Kidney epithelial cell (primary cell): Measurements from ENCODE around the gene RELT. TPM values are rescaled to one million over a fixed set of nuclear protein-coding genes. Genes with fewer than 3 reads are reported as not detected.

ENCODE experiments used
- DNase-seq: peaks from one replicate; pipeline ENCODE4 v3.0.0-alpha.2; 2010; ENCODE audit warnings: low read depth
- H3K27me3 ChIP-seq: 2 replicates; pipeline ENCODE4 v1.6.0; 2011; ENCODE audit warnings: low read length; ENCODE audit not compliant: control insufficient read depth, insufficient read depth
- H3K36me3 ChIP-seq: 2 replicates; pipeline ENCODE4 v1.5.1; 2011; ENCODE audit warnings: low read length; ENCODE audit not compliant: control insufficient read depth, insufficient read depth
- H3K4me3 ChIP-seq: 2 replicates; pipeline ENCODE4 v1.5.1; 2011; ENCODE audit warnings: low read depth, mild to moderate bottlenecking, control low read depth, low read length
- total RNA-seq: library from RNA; depleted of rRNA; stranded (reverse); fragments of >200 nt; gene quantifications from 2 replicates; pipeline ENCODE4 v1.2.3, GENCODE V29; 2015
- TF ChIP-seq, protein P1 (sequence below): IDR thresholded peaks from 2 replicates; pipeline ENCODE4 v1.5.1; 2011; ENCODE audit warnings: mild to moderate bottlenecking, moderate library complexity, low read length, control low read depth, inconsistent platforms; ENCODE audit not compliant: insufficient read depth, poor library complexity, severe bottlenecking

The RELT gene
- total RNA-seq, 1 donor from 2014 or later: 8.0 TPM

DNA sequence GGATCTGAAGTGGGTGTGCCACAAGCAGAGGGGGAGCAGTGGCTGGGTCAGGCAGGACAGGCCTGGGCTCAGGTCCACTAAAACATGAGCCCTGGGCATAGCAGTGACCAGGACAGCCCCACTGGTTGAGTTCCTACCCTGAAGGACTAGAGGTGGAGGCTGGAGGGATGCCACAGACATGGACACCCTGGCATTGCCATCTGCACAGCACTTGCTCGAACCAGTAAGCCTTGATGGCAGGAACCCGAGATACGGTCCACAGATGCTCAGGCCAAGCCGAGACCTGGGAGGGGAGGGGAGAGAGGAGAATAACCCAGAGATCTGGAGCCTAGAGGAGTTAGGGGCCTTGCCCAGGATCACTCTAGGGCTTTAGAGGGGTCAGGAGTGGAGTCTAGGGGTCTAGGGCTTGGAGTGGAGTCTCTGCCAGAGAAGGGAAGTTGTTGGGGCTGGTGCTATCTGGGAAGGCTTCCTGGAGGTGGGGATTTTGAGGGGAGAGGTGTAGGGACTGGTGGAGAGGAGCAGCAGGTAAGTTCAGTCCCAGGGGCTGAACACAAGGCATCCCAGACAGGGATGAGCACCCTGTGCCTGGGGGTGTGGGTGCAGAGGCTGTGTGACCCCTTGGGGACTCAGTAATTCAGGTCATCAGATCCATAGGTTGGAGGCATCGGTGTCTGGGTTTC lies 30.6 kb upstream of the RELT start:
- no peak for DNase-seq
- H3K4me3 ChIP-seq: no peak overlapping the region
- TF ChIP-seq, protein P1, sequence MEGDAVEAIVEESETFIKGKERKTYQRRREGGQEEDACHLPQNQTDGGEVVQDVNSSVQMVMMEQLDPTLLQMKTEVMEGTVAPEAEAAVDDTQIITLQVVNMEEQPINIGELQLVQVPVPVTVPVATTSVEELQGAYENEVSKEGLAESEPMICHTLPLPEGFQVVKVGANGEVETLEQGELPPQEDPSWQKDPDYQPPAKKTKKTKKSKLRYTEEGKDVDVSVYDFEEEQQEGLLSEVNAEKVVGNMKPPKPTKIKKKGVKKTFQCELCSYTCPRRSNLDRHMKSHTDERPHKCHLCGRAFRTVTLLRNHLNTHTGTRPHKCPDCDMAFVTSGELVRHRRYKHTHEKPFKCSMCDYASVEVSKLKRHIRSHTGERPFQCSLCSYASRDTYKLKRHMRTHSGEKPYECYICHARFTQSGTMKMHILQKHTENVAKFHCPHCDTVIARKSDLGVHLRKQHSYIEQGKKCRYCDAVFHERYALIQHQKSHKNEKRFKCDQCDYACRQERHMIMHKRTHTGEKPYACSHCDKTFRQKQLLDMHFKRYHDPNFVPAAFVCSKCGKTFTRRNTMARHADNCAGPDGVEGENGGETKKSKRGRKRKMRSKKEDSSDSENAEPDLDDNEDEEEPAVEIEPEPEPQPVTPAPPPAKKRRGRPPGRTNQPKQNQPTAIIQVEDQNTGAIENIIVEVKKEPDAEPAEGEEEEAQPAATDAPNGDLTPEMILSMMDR: no peak
- H3K27me3 ChIP-seq: no peaks in the 10 kb centered on the region
- H3K36me3 ChIP-seq: no peaks in the 10 kb centered on the region

DNA sequence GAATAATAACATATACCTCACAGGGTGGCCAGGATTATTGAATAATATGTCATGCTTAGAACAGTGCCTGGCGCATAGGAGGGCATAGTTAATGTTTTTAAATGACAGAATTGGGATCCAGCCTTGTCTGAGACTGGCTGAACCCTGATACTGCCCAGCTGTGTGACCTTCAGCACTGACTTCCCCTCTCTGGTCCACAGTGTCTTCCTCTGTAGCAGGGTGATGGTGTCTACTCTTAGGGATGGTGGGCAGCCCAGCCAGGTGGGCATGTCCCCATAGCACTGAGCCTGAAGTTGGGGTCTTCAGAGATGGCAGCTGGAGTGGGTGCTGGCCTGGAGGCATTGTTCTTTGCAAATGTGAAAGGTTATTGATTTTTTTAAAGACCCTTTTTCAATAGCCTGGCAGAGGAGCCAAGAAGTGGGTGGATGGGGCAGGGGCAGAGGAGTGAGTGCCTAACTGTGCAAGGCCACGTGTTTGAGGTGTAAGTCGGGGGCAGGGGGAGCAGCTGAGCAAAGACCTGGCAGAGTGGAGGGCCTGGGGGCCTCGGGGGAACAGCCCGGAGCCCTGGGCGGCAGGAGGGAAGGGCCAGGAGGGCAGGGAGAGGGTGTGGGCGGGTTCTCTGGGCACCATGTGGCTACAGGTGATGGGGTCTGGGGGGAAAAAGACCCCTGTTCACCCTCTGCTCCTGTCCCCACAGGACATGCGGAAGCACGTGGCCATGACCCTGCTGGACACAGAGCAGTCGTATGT lies 29.8 kb upstream of the RELT start:
- TF ChIP-seq, protein P1: no peak
- Histone ChIP-seq H3K36me3 (no peaks in the 10 kb centered on the region), H3K4me3 (no peak overlapping the region), H3K27me3 (no peaks in the 10 kb centered on the region)
- DNase-seq: no peak

DNA sequence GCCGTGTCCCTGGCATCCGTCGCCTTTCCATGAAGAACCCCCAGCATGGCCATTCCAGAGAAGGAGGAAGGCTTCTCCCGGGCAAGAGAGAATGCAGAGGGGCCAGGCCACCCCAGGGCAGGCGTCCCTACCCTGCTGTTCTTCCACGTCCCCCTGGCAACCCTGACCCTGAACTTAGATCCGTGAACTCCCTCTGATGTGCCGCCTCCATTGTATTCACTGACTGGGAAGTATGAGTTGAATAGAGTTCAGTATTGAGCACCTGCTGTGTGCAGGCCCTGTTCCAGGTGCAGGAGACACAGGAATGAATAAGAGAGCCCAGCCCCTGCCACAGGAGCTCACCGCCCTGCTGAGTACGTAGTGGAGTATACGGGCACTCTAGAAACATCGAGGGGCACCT lies 29.1 kb upstream of the RELT start:
- Histone ChIP-seq H3K36me3 (no peaks in the 10 kb centered on the region), H3K4me3 (no peak overlapping the region), H3K27me3 (no peaks in the 10 kb centered on the region)
- TF ChIP-seq, protein P1: no peak
- DNase-seq: no peak

DNA sequence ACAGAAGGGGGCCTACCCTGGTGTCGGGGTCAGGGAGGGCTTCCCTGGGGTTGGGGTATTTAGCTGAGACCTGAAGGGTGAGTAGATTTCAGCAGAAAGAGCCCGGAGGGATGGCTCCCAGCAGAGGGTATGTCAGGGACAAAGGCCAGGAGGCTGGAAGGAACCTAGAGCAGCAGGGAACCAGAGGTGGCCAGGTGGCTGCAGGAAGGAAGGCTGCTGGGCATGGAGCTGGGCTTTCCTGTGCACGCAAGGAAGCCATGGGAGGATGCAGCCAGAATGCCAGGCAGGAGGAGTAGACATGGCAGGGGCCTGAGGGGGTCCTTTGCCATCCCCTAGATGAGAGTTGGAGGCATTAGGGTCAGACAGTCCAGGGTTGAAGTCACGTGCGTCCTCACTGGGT lies 27.4 kb upstream of the RELT start:
- no peak for DNase-seq
- H3K4me3 ChIP-seq: no peak overlapping the region
- no peaks in the 10 kb centered on the region for H3K36me3 ChIP-seq
- TF ChIP-seq, protein P1: no peak
- no peaks in the 10 kb centered on the region for H3K27me3 ChIP-seq

DNA sequence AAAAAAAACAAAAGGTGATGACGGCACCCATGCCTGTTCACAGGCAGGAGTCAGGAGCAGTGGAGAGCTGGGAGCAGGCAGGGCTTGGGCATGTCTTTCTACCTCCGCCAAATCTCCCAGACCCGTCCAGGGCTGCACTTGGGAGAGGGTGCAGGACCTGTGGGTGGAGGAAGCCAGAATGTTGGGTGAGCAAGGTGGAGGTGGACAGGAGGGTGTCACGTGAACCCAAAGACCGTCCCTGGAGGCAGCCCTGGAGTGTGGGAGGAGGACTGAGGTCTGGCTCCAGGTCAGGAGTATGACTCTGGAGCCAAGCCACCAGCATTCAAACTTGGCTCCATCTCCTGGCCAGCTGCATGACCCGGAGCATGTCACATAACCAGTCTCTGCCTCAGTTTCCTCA lies 26.6 kb upstream of the RELT start:
- no peak overlapping the region for H3K4me3 ChIP-seq
- DNase-seq: no peak
- H3K36me3 ChIP-seq: no peaks in the 10 kb centered on the region

More for the DNA sequence above, 26.6 kb upstream of the RELT start:
- TF ChIP-seq, protein P1: no peak
- H3K27me3 ChIP-seq: no peaks in the 10 kb centered on the region
